GM18511 (cell line): ENCODE measurements around the gene PPP2R5C.

Experiments
- ATAC-seq: cut with Tn5 transposase; IDR thresholded peaks from one replicate; pipeline ENCODE4 v1.9.1; 2021; ENCODE audit warnings: mild to moderate bottlenecking, moderate library complexity; ENCODE audit not compliant: unreplicated experiment

The PPP2R5C gene

DNA sequence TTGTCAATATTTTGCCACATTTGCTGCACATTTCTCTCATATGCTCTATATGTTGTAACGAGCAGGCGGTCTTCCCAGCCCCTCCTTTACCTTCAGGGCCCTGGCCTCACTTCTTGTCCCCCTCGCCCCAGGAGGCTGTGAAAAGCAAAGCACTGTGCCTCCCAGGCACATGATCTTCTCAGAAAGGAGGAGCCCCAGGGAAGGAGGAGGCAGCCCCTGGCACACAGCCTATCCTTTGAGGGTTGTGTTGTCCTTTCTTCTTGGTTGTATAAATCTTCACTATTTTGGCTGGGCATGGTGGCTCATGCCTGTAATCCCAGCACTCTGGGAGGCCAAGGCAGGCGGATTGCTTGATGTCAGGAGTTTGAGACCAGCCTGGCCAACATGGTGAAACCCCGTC is 77.0 kb downstream of the PPP2R5C start:
- no peak for ATAC-seq

DNA sequence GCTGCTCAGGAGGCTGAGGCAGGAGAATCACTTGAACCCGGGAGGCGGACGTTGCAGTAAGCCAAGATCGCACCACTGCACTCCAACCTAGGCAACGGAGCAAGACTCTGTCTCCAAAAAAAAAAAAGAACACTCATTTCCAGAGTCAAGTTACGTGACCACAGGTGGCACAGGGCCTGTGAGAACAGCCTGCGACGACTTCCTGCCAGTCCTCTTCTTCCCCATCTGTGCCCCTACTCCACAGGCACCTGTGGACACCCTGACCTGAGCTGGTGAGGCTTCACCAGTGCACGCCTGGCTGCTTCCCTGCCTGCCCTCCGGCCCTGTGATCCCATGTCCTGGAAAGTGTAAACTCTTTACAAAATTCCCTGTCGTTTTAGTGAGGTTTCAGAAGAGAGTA is 77.7 kb downstream of the PPP2R5C start:
- peak; percentile 63 for ATAC-seq

- ATAC-seq, result no peak
Observed at GRCh38 chr14:101839661-101840060, 78.2 kb downstream of the PPP2R5C start.

DNA sequence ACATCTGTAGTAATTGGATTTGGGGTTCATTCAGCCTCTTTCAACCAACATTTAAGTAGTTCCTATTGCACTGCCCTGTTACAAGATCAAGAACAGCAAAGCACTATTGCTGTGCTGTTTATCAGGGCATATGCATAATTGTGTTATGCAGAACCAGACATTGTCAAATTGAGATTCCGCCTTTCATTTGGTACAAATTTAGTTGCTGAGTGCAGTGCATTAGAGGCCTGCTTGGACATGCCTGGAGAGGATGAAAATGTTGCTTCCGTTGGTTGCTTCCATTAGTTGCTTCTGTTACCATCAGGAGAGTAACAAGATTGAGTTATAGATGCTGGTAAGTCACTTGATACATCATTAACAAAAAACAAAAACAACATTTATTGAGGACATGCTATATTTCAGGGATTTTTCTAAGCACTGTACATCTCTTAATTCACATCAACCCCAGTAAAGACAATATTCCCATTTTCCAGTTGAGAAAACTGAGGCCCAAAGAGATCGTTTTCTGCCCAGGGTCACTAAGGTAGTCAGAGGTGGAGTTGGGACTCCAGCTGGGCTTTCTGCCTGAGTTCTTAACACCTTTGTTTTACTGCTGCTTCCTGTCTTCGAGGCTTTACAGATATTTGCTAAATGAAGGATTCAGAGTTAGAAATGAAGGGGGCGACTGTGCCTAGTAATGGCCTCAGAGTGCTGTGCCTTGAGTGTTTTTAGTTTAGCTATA is 79.3 kb downstream of the PPP2R5C start:
- no peak for ATAC-seq

- ATAC-seq, result no peak
Observed at GRCh38 chr14:101843038-101843437, 81.5 kb downstream of the PPP2R5C start.

GRCh38 chr14:101843665-101844064 is 82.2 kb downstream of the PPP2R5C start:
- ATAC-seq, result peak; percentile 60

DNA sequence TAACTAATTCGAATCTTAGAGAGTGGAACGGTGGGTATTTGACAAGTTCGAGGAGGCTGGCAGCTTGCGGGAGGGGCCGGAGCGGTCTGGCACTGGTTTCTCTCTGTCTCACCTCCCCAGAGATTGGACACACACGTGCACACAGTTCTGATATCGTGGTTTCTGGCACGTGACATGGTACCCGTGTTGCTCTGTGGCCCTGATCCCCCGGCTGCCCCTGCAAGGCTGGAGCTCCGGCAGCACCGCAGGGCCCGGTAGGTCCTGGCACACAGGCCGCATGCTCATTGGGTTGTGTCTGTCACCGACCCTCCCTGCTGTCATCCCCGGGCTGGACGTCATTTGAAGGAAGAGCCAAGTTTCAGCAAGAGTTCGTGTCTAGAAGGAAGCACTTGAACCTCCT is 82.7 kb downstream of the PPP2R5C start:
- peak; percentile 55 for ATAC-seq

GRCh38 chr14:101844751-101845150 is 83.2 kb downstream of the PPP2R5C start:
- no peak for ATAC-seq

DNA sequence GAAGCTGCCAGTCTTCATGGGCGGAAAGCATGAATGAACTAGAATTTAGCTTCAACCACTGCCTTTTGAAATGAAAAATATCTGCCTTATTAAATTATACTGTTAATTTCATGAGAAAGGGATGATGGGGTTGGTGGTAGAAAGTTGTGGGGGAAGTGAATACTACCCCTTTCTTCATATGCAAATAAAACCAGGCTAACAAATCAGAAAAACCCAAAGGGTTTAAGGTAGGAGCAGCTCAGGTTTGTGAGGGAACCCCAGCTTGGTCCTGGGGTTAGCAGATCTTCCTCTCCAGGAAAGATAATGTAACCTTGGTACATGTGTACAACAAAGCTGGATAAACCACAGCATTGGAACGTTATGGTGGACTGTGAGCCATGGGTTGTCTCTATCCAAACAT is 84.0 kb downstream of the PPP2R5C start:
- ATAC-seq, result no peak

GRCh38 chr14:101845896-101846295 is 84.4 kb downstream of the PPP2R5C start:
- no peak for ATAC-seq

GRCh38 chr14:101849125-101849524 is 87.6 kb downstream of the PPP2R5C start:
- peak; percentile 74 for ATAC-seq

DNA sequence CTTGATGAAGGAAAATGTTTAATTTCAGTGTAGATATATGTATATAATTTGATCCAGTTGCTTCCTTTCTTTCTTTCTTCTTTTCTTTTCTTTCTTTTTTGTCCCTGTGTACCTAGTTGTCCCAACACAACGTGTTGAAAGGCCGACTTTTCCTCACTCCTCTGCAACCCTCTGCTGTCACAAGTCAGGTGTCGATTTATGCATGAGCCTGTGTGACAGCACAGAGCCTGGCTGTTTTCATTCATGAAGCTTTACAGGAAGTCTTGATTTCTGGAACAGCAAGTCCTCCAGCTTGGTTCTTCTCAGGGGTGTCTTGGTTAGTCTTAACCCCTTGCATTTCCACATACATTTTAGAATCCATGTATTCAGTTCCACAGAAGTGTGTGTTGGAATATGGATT is 88.1 kb downstream of the PPP2R5C start:
- ATAC-seq, result no peak

DNA sequence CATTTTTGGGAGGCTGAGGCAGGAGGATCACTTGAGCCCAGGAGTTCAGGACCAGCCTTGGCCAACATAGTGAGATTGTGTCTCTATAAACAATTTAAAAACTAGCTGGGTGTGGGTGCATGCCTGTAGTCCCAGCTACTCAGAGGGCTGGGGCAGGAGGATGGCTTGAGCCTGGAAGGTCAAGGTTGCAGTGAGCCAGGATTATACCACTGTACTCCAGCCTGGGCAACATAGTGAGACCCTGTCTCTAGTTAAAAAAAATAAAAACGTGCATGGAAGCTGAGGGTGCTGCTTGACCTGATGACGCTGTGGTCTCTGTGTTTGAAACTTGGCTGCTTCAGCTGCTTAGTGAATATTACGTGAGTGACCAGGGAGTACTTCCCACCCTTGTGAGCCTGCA is 89.7 kb downstream of the PPP2R5C start:
- no peak for ATAC-seq

GRCh38 chr14:101851736-101852405 is 90.4 kb downstream of the PPP2R5C start:
- peak; percentile 53 for ATAC-seq

GRCh38 chr14:101852785-101853184 is 91.3 kb downstream of the PPP2R5C start:
- no peak for ATAC-seq

DNA sequence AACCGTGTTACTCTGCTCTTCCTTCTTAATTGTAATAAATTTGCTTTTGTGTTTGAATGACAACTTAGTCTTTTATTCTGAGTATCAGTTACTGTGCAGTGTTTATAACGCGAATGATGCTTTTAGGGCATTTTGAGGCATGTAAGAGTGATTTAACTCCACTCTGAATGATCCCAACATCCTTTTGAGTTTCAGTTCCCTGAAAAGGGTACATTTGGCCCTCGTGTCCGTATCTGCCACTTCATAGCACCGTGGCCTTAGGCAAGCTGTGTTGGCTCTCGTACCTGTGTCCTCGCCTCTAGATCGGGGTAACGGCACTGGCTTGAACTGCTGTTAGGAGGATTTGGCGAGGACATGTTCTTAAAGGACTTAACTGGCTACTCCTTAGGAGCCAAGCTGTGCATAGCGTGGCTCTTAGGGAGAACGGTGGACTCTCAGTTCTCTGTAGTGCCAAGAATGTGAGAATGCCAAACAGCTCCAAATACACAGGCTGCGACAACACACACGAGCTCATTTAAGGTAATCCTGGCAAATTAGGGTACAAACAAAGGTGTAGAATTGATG is 92.0 kb downstream of the PPP2R5C start:
- no peak for ATAC-seq

DNA sequence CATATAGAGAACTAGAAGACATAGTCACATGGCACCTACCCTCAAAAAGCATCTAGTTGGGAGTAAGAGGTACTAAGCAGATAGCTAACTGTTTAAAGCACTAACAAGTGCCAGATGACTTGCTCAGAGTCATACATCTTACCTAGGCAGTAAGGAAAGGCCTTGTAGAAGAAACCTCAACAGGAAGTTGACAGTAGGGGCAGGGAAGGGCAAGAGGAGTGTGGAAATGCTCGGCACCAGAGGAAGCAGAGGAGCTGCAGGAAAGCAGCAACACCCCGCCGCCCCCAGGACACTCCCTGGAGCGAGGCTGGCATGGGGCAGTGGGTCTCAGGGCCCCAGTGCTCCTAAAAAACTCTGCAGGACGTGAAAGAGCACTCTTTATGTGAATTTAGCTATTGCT is 92.9 kb downstream of the PPP2R5C start:
- ATAC-seq, result no peak

GRCh38 chr14:101855958-101856357 is 94.4 kb downstream of the PPP2R5C start:
- no peak for ATAC-seq

- ATAC-seq, result no peak
Observed at GRCh38 chr14:101856536-101856935, 95.0 kb downstream of the PPP2R5C start.

DNA sequence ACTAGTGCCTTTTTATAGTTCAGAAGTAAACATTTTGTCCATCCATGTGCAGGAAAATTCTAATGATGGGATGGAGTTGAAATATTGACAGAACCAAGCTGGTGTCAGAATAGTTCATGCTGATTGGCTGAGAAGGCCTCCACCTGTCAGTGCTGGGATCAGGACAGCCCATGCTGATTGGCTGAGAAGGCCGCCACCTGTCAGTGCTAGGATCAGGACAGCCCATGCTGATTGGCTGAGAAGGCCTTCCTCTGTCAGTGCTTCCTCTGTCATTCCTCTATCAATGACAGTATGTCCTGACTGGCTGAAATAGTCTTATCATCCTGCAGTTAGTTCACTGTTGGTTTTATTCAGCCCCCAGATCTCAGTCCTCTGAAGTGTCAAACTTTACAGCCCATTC is 95.7 kb downstream of the PPP2R5C start:
- ATAC-seq, result no peak

DNA sequence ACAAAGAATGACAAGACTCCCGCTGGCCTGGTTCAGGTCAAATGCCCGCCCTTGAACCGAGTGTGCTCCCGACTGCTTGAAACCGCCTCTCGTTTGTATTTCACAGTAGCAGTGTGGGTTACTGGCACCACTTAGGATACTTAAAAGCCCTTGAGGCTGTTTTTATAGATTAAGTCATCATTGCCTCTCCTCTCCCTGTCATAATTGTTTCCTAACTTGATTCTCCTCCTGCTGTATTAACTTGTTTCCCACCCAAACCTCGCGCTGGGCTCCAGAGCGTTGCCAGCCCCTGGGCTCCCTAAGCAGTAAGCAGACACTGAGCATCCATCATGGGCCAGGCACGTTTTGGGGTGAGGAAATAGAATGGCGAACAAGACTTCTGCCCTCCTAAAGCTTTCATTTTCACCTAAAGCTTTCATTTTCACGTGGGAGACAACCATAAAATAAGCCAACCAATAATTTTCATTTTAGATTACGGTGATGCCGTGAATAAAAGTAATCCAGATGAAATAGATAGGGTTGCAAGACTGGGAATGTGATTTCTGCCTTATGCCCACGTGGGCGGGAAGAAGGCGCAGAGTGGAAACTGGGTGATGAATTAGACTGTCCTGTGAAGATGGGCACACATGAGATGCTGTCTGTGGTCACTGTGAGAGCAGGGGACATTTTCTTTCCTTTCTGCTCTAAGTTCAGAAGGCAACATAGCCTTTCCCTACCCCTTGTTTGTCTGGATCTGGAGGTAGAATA is 97.5 kb downstream of the PPP2R5C start:
- no peak for ATAC-seq

DNA sequence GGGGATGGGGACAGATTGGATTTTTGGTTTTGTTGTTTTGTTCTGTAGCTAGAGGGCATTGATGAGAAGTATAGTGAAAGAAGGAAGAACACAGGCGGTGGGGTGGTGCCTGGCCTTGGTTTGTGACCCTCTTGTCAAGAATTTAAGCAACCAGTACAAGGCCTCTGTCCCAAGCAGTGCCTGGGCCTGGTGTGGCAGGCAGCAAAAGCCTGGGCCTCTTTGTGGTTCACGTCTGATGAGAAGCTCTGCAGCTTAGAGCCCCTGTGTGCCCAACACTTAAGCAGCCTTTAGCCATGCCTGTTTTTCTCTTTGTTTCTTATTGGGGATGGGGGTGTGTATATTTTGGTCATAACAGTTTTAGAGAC is 98.0 kb downstream of the PPP2R5C start:
- ATAC-seq, result no peak
